ENCODE results near the gene MCRS1.

MCRS1 gene

GRCh38 chr12:49582201-49582600, 14.3 kb upstream of the MCRS1 start:
- no peak for DNase-seq

GRCh38 chr12:49580572-49581535, 12.9 kb upstream of the MCRS1 start:
- peak; percentile 4 for DNase-seq

DNA sequence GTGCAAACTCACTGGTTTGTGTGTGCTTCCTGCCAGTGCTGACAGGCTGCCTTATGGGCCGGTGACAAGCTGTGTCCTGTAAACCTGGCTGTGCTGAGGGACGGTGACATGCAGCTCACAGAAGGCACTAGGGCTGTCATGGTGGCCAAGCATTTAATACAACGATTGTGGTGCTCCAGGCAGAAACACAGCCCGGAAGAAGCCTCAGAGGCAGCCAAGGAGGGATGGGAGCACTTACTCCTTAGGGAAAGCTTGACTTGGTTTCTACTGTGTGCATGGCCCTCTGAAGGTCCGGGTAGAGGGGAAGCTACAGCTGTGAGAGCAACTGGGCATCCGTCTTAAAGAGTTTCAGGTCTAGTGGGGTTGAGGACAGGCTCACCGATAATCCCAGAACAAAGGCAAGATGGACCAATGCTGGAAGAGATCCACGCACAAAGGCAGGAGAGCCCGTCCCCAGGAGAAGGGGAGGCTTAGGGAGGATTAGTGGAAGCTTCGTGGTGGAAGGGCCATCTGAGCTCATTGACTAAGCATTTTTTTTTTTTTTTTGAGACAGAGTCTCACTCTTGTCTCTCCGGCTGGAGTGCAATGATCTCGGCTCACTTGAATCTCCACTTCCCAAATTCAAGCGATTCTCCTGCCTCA, 10.7 kb upstream of the MCRS1 start:
- no peak for DNase-seq

GRCh38 chr12:49577589-49578315, 9.8 kb upstream of the MCRS1 start:
- DNase-seq: no peak

DNA sequence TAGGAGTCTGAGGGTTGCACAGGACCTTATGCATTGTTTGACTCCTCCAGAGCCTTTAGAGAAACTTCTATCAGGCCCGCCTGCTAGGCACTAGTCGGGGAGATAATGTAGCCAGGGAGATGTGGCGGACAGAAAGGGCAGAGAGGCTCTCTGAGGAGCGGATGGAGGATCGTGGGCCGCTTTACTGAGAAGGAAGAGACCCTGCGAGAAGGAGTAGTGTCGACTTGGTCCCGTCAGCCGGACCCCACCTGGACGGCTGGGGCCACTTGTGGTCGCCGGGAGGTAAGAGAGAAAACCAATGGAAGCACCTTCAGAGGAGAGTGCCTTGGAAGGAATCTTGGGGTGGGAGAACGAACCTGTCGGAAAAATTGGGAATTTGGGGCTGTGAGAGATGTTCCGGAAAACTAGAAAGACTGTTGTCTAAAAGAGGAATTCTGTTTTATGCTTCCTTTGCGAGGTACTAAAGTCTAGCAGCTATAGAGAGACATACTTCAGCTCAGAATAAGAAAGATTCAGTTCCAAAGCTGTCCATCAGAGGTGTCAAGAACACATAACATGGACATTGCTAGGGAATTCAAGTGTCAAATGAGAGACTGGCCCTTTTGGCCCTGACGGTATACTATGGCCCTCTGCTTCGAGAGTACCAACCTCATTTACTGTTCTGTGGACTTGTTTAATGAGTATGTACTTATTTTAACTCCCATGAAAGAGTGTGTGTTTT, 660 bp upstream of the MCRS1 start:
- DNase-seq: no peak

- DNase-seq: no peak
Observed at GRCh38 chr12:49567302-49567610, 686 bp downstream of the MCRS1 start.

GRCh38 chr12:49566361-49566760, 1.6 kb downstream of the MCRS1 start:
- no peak for DNase-seq

DNA sequence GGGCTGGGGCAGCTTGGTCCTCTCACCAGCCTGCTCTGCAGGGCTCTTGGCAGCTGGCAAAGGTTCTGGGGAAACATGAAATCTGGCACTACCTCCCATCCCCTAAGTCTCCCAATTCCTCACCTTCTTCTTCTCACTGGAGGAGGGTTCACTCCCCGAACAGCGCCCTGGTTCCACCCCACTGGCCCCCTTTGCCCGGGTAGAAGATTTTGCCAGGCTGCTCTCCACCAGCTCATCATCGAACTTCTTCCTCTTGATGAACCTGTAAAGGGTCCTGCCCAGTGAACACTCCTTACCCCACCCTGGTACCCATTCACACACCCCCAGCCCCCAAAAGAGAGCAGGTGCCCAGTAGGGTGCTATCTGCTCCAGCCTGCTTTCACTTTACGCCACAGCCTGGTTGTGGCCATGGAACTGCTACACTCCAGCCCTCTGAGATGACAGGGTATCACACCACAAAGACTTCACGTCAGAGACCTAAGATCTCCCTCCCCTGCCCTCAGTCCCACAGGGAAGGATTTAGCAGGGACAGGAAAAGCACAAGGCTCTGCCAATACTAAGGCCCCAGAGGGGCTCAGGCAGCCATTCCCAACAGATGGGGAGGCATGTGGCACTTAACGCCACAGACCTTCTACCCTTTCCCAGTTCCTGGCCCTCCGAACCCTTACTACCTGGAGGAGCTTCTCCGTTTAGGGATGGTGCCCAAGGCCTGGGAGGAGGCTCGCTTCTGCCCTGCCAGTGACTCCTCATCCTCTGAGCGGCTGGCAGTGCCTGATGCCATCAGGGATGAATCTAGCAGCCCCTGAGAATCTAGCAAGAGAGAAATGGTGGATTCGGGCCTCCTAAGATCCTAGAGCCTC, 2.3 kb downstream of the MCRS1 start:
- DNase-seq: no peak

GRCh38 chr12:49564686-49565405, 3.1 kb downstream of the MCRS1 start:
- no peak for DNase-seq

GRCh38 chr12:49563951-49564685, 3.8 kb downstream of the MCRS1 start:
- no peak for DNase-seq

DNA sequence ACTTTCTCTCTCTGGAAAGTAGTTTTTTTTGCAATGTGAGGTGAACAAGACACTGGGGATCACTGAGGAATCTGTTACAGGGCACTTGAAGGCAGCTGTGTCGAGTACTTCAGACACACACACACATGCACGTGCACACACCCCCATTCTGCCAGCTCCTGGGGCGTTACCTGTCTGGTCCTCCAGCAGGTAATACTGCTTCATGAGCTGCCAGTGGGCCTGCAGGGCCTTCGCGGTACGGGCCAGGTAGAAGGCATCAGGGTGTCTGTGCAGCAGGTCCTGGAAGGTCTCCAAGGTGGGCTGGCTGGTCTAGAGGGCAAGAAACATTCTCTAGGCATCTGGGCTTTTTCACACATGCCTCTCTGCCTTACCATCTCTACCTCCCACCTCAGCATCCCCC, 5.1 kb downstream of the MCRS1 start:
- no peak for DNase-seq

DNA sequence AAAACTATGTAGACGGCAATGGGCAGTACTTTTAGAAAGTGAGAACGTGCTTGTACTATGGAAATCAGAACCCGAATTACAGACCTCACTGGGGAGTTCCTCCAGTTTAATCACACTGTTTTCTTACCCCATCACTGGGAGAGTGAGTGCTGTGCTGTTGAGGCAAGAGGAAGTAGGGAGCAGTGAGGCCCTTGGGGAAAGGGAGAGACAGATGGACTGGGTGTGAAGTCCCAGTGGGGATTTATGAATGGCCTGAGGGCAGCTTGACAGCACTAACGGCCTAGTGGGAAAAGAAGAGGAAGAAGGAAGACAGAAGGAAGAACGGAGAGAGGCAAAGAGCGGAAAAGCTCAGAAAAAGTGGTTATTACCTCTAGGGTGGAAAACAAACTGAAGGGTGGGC, 5.7 kb downstream of the MCRS1 start:
- no peak for DNase-seq

DNA sequence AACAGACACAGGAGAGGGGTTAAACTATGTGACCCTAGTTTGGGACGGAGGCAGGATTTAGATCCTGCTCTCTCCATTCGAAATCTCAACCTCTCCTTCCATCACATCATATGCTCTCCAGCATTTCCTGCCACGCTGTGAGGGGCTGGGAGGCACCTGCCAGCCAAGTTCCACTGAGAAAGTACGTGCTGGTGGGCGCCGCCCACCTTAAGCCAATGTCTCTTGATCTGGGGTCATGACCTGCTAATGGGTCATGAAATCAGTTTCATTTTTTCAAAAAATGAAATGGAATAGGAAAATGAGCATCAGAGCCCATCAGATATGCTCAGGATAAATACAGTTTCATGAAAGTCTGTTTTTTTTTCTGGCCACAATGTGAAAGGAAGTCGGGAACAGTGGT, 7.2 kb downstream of the MCRS1 start:
- no peak for DNase-seq

GRCh38 chr12:49559011-49559675, 8.8 kb downstream of the MCRS1 start:
- no peak for DNase-seq

GRCh38 chr12:49558526-49558925, 9.4 kb downstream of the MCRS1 start:
- no peak for DNase-seq

GRCh38 chr12:49557917-49558215, 10.1 kb downstream of the MCRS1 start:
- DNase-seq: no peak

GRCh38 chr12:49557187-49557916, 10.6 kb downstream of the MCRS1 start:
- no peak for DNase-seq

- DNase-seq: no peak
Observed at GRCh38 chr12:49556391-49557186, 11.4 kb downstream of the MCRS1 start.

Measured in NCI-H1417 treated with DMSO at 0.1 percent for 48 hours (cell line).